GM20000 (cell line): Measurements from ENCODE around the gene HDAC11.
A peak's percentile ranks its signal among the peaks of the same experiment; 100 is the strongest.

ENCODE experiments used
- DNase-seq: peaks from one replicate; pipeline ENCODE4 v3.0.0; 2012; ENCODE audit warnings: low spot score
- TF ChIP-seq, protein P1 (sequence below): IDR thresholded peaks from 2 replicates; pipeline ENCODE4 v1.5.1; 2012; ENCODE audit warnings: mild to moderate bottlenecking, control low read depth; ENCODE audit errors: extremely low read depth, missing control alignments

Gene HDAC11

DNA sequence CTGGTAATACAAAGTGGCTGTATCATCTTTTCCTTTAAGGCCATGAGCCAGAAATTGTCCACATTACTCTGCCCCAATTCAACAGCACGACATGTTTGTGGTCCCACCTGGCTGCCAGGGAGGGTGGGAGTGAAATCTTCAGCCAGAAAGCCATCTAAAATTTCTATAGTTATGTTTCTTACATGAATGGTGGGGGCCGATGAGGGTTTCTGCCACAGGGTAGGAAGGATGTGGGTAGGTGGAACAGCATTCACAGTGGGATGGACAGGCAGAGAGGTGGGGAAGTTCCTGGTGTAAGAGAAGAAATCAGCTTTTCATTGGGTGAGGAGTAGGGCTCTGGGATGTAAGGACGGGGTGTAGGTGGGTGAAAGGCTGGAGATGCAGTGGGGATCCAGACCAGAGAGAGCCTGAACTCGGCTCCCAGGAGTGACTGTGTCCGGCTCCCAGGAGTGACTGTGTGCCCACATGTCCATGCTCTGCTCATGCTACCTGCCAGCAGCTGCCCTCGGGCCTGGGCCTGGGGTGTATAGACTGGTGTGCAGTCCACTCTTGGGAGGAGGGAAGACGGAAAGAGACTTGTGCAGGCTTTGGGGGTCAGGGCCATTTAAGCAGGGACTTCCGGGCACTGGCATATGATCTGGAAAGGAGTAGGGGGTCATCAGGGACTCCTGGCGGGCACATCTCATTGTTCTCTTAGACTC, 65.0 kb downstream of the HDAC11 start:
- TF ChIP-seq, protein P1, sequence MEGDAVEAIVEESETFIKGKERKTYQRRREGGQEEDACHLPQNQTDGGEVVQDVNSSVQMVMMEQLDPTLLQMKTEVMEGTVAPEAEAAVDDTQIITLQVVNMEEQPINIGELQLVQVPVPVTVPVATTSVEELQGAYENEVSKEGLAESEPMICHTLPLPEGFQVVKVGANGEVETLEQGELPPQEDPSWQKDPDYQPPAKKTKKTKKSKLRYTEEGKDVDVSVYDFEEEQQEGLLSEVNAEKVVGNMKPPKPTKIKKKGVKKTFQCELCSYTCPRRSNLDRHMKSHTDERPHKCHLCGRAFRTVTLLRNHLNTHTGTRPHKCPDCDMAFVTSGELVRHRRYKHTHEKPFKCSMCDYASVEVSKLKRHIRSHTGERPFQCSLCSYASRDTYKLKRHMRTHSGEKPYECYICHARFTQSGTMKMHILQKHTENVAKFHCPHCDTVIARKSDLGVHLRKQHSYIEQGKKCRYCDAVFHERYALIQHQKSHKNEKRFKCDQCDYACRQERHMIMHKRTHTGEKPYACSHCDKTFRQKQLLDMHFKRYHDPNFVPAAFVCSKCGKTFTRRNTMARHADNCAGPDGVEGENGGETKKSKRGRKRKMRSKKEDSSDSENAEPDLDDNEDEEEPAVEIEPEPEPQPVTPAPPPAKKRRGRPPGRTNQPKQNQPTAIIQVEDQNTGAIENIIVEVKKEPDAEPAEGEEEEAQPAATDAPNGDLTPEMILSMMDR, result no peak
- DNase-seq, result no peak

DNA sequence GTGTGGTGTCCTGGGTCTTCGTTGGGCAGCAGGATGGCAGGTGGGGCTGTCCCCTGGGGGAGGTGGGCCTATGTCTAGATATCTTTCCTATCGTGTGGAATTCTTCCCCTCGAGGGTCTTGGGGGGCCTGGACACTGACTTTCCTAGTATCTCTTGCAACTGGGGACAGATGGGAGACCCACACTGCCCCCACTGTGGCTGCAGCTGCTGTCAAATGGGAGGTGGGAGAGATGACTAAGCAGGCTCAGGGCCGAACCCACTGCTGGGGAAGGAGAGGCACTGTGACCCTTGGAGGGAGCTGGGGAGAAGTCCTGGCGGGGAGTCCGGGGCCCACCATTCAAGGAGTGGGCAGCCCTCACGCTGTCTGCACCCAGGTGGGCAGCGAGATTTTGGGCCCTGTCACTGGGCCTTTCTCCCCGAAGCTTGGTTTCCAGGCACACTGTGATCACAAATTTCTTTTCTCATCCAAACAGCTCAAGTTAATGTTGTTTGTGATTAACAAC, 65.9 kb downstream of the HDAC11 start:
- no peak for DNase-seq

DNA sequence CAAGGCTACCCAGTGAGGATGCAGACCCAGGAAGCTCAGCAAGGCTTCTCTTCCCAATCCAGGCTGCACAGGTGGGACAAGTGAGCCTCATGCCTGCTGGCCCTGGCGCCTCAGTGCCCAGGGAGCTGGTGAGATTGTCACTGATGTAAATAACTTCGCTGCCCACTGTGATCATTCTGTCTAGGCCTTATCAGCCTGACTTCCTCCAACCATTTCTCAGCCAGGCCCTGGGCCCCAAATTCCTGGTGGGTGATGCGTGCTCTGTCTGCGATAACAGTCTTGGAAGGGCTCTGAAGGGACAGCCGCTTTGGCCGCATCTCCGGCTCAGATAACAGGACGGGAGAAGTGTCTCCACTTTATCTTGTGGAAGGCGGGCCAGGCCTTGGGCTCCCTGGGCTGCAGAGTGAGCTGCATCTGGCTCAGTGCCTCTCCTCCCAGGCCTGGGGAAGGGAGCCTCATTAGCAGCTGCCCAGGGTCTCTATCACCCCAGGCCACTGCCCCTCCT, 66.6 kb downstream of the HDAC11 start:
- no peak for DNase-seq
- TF ChIP-seq, protein P1, result no peak

More for the DNA sequence above, 65.9 kb downstream of the HDAC11 start:
- TF ChIP-seq, protein P1, result no peak

DNA sequence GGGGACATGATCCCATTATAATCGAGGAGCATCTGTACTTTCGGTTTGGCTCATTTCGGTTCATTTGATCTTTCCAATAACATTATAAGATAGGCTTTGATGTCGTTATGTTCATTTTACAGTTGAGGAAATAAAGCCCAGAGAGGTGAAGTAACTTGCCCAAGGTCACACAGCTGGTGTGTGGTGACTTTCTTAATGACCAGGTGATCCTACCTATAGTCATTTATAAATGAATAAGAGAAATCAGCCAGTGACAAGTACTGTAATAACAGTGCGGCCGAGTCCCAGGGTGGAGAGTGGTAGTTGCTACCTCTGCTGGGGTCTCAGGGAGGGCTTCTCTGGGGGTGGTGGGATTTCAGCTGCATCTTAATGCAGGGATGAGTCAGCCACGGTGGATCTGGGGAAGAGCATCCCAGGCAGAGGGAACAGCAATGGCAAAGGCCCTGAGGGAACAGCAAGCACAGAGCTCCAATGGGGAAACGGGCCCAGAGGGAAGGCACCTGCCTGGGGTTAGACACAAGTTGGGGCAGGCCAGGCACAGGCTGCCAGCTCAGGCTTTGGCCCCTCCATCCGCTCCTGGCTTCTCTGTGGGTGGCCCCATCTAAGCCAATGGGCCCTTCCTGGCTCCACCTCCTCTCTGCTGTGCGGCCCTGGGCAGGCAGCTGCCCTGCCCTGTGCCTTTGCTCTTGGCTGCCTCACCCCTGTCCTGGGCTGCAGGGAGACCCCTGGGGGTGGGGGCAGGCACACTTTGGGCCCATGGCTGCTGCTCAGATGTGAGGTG, 67.7 kb downstream of the HDAC11 start:
- no peak for DNase-seq
- TF ChIP-seq, protein P1, result no peak

DNA sequence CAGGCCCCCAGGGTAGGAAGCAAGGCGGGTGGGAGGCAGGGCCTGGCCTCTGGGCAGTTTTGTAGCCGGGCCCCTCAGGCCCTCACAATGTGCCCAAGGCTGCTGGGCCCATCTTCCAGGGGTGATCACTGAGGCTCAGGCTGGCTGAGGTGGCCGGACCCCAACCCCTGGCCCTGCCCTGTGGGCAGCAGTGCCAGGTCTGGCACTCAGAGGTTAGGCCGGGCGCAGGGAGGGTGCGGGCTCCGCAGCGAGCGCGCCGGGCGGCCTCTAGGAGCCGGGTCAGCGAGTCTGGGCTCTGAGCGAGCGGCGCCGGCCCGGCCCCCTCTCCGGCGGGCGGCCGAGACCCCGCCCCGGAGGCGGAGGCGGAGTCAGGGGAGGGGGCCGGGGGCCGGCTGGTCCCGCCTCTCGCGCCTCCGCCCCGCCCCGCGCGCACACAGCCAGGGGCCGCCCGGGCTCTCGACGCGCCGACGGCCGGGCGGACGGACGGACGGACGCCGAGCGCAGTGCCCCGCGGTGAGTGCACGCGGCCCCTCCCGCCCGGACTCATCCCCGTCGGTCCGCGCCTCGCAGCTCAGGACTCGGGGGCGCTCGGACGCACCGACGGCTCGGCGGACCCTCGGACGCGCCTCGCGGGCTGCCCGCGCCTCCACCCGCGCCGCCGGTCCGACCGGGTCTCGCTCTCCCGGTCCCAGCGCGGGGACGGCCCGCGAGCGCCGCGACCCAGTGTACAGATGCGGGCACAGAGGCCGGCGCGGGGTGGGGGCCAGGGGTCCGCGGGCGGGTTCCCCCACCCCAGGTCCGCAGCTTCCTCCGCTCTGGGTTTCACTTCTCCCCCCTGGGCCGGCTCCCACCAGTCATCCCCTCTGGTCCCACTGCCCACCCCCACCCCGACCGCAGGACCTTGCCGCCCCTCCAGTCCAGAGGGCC, 68.9 kb downstream of the HDAC11 start, which contains the start of gene FBLN2:
Gene FBLN2, plus strand, starts transcription at position 430 of the 927 bp plus-strand sequence. CDS start 21,231 bp downstream, outside the sequence.
- peak; percentile 55 for DNase-seq
- TF ChIP-seq, protein P1, result no peak

DNA sequence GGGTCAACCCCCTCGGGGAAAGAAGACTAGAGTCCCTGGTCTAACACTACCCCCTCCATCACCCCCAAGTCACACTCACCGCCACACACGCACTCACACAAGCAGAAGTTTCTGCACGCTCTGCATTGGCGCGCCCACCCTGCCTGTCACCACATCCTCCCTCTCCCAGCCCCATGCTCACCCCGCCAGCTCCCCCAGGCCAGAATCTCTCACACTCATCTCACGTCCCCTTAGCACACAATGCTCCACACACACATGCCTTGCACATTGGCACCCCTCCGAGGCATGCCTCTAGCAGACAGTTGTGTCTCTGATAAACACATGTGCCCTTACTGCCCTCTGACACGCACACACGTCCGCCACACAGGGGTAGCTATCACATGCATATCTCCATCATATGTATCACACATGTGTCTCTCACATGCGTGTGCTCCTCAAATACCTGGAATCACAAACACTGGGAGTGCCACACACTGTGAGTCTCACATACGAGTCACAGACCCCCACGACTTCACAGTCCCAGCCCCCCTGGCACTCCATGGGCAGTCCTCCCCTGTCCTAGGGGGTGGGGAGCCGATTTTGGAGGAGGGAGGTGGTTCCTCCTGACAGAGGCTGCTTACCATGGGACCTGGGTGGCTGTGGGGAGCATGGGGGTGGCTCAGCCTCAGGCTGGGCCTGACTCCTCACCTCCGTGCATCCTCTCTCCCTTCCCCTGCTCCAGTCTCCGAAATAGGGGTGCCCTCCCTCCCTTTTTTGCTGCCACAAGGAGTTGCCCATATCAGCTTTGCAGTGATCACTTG, 69.7 kb downstream of the HDAC11 start:
- TF ChIP-seq, protein P1, result no peak
- DNase-seq, result no peak
